Measurements from ENCODE around the gene SH3TC1.
A peak's percentile ranks its signal among the peaks of the same experiment; 100 is the strongest.

SH3TC1 gene

DNA sequence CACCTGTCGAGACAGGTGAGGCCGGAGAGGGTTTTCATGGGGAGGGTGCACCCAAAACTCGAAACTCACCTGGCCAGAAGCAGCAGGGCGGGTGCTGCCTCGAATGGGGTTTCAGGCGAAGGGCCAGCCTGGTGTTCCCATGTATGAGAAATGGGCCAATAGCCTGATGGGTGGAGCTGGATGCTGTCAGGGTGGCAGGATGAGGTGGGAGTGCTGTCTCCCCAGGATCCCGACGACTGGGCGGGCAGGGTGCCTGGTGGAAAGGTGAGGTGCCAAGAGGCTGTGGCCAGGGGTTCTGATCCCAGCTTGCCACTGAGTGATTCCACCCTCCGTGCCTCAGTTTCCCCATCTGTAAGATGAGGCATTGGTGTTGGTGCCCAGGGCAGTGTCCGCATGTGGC, 16.8 kb upstream of the SH3TC1 start:
- DNase-seq: no peak

DNA sequence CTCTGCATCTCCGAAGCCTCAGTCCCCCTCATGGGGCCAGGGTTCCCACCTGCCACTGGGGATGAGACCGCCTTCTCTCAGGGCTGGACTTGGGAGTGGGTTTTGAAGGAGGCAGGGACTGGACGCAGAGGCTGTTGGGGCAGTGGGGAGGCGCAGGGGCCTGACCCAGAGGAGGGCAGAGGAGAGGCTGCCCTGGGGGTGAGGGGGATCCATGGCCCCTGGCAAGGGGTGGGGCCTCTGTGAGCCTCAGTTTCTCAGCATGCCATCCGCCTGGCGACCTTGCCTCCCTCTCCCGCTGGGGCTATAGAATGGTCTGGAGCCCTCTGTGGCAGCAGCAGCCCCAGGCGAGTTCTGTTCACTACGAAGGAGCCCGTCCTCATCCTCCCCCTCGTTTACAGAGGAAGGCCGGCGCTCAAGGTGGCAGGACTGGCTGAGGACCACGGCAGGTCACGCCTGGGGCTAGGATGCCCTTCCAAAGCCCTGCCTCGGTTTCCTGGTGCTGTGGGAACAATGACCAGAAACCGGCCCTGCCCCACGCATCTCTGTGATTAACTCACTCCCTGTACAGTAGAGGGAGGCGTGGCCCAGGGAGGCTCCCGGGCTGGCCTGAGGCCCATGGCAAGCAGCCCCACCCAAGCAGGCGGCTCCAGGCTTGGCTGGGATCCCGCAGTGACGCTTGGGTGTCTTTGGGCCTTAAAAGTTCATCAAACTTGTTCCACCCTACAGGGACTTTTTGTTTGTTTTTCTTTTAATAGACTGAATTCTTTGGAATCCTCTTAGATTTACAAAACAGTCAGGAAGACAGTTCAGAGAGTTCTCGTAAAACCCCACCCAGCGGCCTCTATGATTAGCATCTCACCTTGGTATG, 16.0 kb upstream of the SH3TC1 start:
- no peak for DNase-seq

DNA sequence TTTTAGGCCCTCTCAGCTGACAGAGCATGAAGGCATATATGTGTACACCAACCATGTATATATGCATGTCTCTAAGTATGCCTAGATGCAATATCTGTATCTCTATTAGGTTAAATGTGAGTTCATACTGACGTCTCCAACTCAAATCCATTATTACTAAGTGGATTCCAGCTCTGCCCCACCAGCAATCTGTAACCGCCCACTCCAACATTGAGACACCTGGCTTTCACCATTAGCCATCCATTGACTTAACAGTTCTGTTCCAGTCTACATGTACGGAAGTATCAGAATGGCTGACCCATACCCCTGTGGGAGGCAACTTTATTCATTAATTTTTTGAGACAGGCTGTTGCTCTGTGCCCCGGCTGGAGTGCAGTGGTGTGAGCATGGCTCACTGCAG, 15.0 kb upstream of the SH3TC1 start:
- DNase-seq: no peak

GRCh38 chr4:8185295-8185694, 13.8 kb upstream of the SH3TC1 start:
- no peak for DNase-seq

- no peak for DNase-seq
Observed at GRCh38 chr4:8185930-8186329, 13.2 kb upstream of the SH3TC1 start.

- DNase-seq: no peak
Observed at GRCh38 chr4:8188085-8188484, 11.0 kb upstream of the SH3TC1 start.

DNA sequence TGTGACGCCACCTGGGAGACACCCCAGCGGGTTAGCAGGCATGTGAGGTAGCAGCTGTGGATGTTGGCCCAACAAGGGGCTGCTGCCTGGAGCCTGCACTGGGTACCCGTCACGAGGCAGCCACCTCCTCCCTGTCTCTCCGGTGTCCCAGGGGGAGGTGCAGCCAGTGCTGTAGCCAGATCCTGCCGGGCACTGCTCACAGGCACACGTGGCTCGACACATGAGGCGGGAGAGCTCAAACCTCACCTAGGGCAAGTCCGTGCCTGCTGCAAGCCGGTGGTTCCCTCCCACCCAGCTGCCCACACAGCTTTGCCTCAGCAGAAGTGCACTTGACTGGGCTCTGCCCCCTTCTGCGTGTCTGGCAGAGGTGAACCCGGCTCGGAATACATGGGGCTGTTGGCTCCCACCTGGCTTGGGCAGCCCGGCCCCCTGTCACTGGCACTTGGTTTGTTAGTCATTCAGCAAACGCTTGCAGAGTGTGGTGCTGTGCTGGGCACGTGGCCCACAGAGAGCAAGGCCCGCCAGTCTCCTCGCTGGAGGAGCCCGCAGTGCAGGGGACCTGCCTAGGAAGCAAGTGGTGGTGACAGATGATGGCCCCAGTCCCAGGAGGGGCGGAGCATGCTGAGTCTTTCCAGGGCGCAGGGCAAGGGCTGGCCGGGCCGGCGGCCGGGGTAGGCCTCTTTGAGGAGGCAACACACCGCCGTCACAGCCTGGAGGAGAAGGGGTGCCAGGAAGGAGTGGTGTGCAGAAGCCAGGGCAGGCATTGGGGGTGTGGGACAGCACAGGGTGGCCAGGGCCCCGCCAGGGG, 10.1 kb upstream of the SH3TC1 start:
- no peak for DNase-seq

- DNase-seq: no peak
Observed at GRCh38 chr4:8189551-8190466, 9.3 kb upstream of the SH3TC1 start.

GRCh38 chr4:8191136-8191747, 7.8 kb upstream of the SH3TC1 start:
- DNase-seq: no peak

DNA sequence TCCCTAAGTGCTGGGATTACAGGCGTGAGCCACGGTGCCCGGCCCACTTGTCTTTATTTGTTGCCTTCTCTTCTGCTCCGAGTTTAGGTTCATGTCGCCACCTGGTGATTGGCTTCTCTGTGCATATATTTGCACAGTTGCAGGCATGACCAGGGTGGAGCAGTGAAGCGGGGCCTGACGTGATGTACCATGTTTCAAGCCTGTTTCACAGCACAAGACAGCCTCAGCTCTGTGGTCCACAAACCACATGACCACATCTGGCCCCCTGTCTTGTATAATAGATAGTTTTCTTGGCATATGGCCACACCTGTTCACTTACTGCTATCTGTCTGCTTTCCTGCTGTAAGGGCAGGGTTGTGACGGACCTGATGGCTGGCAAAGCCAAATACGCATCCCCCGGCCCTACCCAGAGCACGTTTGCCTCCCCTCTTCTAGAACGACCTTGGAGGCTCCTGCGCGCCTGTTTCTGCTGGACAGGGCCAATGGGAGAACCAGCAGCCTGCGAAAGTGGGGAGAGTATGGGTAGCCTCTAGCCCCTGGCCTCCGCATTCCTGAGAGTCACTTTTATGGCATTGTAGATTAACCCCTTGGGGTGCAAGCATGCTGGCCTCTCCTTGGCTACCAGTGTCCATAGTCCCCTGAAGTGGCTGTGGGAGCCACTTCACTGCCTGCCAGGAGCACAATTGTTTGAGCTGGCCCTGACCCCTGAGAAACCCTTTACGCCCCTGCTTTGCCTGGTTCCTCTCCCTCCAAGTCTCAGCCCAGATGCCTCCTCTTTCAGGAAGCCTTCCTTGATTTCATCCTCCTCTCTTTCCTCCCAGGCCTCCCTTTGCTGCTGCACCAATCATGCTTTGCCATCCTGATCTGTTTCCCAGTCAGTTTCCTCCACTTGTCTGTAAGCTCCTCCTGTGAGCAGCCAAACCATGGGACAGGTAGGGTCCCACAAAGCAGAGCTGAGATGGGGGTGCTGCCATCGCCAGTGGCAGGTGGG, 6.0 kb upstream of the SH3TC1 start:
- DNase-seq: no peak

DNA sequence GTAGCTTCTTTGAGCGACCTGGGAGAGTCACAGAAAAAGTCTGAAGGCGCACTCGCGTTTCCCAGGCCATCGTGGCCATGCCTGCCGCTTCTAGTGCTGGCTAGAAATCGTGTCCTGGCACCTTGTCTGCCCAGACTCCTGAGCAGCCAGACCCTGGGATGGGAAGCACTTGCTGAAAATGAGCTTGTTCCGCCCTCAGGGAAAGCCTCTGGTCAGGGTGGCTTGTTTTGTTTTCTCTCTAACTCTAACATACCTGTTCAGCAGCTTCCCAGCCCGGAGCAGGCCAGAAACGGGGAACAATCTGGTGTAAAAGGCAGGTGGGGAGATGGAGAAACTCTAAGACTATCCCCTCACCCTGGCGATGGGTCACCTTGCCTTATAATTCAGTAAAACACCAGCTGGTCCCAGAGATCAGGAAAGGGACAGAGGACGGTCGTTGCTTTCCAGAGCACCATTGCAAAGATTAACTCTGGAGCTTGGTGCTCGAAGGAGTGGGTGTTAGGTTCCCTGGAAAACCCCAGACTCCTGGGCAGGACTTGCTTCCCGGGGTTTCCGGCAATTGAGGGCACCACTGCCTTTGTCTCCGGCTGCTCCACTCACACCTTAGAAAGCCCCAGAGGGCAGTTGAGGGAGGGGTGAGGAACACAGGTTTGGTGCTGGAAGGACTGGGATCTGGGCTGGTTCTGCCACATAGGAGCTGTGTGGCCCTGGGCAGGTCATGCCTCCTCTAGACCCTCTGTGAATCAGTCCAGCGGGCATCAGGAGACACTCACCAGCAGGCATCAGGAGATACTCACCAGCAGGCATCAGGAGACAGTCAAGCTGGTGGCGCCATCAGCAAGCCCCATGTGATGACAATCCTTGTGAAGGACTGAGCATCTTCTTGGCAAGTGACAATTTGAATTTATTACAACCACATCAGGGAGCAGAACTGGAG, 4.5 kb upstream of the SH3TC1 start:
- DNase-seq: no peak

DNA sequence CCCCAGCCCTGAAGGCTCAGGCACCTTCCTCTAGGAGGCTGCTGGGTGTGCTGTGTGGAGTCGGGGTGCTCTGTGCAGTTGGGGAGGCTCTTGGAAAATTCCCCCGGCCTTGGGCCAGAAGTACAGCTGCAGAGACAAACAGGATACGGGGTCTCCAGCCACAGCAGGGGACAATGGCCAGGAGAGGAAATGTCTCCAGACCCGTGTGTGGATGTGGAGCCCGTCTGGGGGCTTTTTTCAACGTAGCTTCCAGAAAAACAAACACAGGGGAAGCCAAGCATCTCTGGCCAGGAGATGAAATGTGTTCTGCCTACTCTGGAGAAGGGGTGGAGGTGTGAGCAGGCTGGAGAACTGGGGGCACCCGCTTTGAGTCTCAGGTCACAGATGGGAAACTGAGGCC, 3.7 kb upstream of the SH3TC1 start:
- DNase-seq: no peak

- DNase-seq: no peak
Observed at GRCh38 chr4:8195841-8196458, 3.1 kb upstream of the SH3TC1 start.

DNA sequence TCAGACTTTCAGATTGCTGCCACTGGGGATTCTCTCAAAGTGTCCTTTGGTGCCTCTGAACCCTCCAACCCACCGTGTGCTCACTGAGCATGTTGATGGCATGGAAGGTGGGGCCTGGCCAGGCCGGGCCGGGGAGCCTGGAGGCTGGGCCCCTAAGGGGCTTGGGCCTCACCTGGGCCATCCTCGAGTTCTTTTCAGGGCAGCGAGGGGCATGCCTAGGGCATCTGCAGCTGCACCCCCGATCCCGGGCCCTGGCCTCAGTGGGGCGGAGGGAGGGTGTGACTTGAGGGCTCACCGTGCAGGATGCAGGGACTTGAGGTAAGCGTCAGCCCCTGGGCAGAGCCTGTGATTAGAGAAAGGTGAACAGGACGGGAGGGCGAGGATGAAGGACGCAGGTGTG, 1.6 kb upstream of the SH3TC1 start:
- DNase-seq: no peak

- no peak for DNase-seq
Observed at GRCh38 chr4:8198206-8198905, 734 bp upstream of the SH3TC1 start.

GRCh38 chr4:8199594-8200301, 658 bp downstream of the SH3TC1 start:
- DNase-seq: peak; percentile 31

DNA sequence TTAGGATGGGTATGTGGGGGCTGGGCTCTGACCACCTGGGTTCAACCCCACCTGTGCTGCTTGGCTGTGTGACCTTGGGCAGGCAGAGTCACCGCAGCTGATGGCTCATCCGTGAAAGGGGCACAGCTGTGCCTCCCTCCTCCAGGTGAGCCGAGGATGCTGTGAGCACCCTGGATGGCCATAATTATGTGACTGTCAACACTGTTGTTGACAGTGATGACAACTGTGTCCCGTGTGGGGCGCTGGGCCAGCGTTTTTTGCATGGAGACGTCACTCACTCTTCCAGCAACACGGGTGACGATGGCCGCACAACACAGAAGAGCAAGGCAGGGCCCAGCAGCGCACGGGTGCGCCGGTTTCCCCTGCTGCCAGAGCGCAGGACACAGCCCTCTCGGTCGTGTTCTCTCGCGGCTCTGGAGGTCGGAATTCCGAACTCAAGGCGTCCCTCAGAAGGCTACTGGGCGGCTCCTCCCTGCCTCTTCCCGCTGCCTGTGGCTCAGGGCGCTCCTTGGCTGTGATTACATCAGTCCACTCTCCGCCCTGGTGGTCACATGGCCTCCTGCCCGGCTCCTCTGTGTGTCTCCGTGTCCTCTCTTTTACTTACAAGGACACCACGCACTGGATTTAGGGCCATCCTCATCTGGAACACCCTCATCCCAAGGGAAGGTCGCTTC, 1.3 kb downstream of the SH3TC1 start:
- DNase-seq: peak; percentile 36

GRCh38 chr4:8201321-8201781, 2.3 kb downstream of the SH3TC1 start:
- peak; percentile 51 for DNase-seq
